H9 (cell line): ENCODE measurements around the gene CEP250. TPM values are rescaled to one million over a fixed set of nuclear protein-coding genes. Genes with fewer than 3 reads are reported as not detected.

Source experiments
- DNase-seq: peaks from one replicate; pipeline ENCODE4 v3.0.0-alpha.2; 2017
- H2AFZ ChIP-seq: one replicate; pipeline ENCODE4 v1.6.1; 2013; ENCODE audit warnings: mild to moderate bottlenecking, low read length, control low read depth, moderate library complexity
- H2AK5ac ChIP-seq: 2 replicates; pipeline ENCODE4 v1.6.1; 2013; ENCODE audit warnings: low read length, control low read depth, mixed read lengths; ENCODE audit not compliant: insufficient read length
- H2BK120ac ChIP-seq: one replicate; pipeline ENCODE4 v1.6.1; 2013; ENCODE audit warnings: low read depth, mild to moderate bottlenecking, low read length, control low read depth, inconsistent platforms; ENCODE audit not compliant: poor library complexity, severe bottlenecking
- H2BK12ac ChIP-seq: 2 replicates; pipeline ENCODE4 v1.6.1; 2013; ENCODE audit warnings: low read length, control low read depth, mixed read lengths, low read depth; ENCODE audit not compliant: insufficient read length
- H2BK15ac ChIP-seq: 2 replicates; pipeline ENCODE4 v1.6.1; 2013; ENCODE audit warnings: low read depth, low read length, control low read depth
- H2BK20ac ChIP-seq: one replicate; pipeline ENCODE4 v1.6.1; 2013; ENCODE audit warnings: low read depth, mild to moderate bottlenecking, low read length, control low read depth, inconsistent platforms; ENCODE audit not compliant: poor library complexity, severe bottlenecking
- H2BK5ac ChIP-seq: 2 replicates; pipeline ENCODE4 v1.6.1; 2013; ENCODE audit warnings: low read length, control low read depth, mixed read lengths; ENCODE audit not compliant: insufficient read length
- H3K14ac ChIP-seq: 2 replicates; pipeline ENCODE4 v1.6.1; 2013; ENCODE audit warnings: low read length, control low read depth; ENCODE audit not compliant: insufficient read depth
- H3K18ac ChIP-seq: 2 replicates; pipeline ENCODE4 v1.6.1; 2013; ENCODE audit warnings: low read depth, mild to moderate bottlenecking, mixed read lengths, low read length, control low read depth; ENCODE audit not compliant: insufficient read length
- H3K23ac ChIP-seq: 2 replicates; pipeline ENCODE4 v1.6.1; 2013; ENCODE audit warnings: low read length, control low read depth, mixed read lengths, low read depth; ENCODE audit not compliant: insufficient read length
- H3K23me2 ChIP-seq: 2 replicates; pipeline ENCODE4 v1.6.1; 2013; ENCODE audit warnings: low read depth, mild to moderate bottlenecking, mixed read lengths, low read length, control low read depth; ENCODE audit not compliant: insufficient read length, poor library complexity, severe bottlenecking
- H3K27ac ChIP-seq: 2 replicates; pipeline ENCODE4 v1.5.1; 2013; ENCODE audit warnings: low read length, control low read depth, mixed read lengths, low read depth; ENCODE audit not compliant: insufficient read length
- H3K27me3 ChIP-seq: 2 replicates; pipeline ENCODE4 v1.6.1; 2013; ENCODE audit warnings: low read length, control low read depth, inconsistent platforms; ENCODE audit not compliant: insufficient read depth
- H3K4ac ChIP-seq: 2 replicates; pipeline ENCODE4 v1.6.1; 2013; ENCODE audit warnings: low read depth, mild to moderate bottlenecking, control low read depth, inconsistent platforms, low read length, moderate library complexity
- H3K4me1 ChIP-seq: 2 replicates; pipeline ENCODE4 v1.6.1; 2013; ENCODE audit warnings: low read length, control low read depth, inconsistent platforms; ENCODE audit not compliant: insufficient read depth
- H3K4me2 ChIP-seq: 2 replicates; pipeline ENCODE4 v1.6.1; 2013; ENCODE audit warnings: low read length, control low read depth, mixed read lengths; ENCODE audit not compliant: insufficient read length, insufficient read depth
- H3K56ac ChIP-seq: 2 replicates; pipeline ENCODE4 v1.6.1; 2013; ENCODE audit warnings: low read depth, mild to moderate bottlenecking, mixed read lengths, low read length, control low read depth; ENCODE audit not compliant: insufficient read length
- H3K79me1 ChIP-seq: 2 replicates; pipeline ENCODE4 v1.6.1; 2013; ENCODE audit warnings: low read depth, mild to moderate bottlenecking, moderate library complexity, low read length, control low read depth, inconsistent platforms; ENCODE audit not compliant: insufficient read depth, poor library complexity, severe bottlenecking
- H3K79me2 ChIP-seq: 2 replicates; pipeline ENCODE4 v1.6.1; 2013; ENCODE audit warnings: low read length, control low read depth, inconsistent platforms; ENCODE audit not compliant: insufficient read depth
- H3K9ac ChIP-seq: 2 replicates; pipeline ENCODE4 v1.6.1; 2013; ENCODE audit warnings: low read length, control low read depth, mixed read lengths; ENCODE audit not compliant: insufficient read length; ENCODE audit errors: extremely low read depth
- H3K9me3 ChIP-seq: one replicate; pipeline ENCODE4 v1.6.1; 2013; ENCODE audit warnings: low read depth, low read length, inconsistent platforms; ENCODE audit not compliant: control insufficient read depth
- H3T11ph ChIP-seq: one replicate; pipeline ENCODE4 v1.6.1; 2013; ENCODE audit warnings: mild to moderate bottlenecking, low read length, control low read depth, inconsistent platforms
- H4K20me1 ChIP-seq: one replicate; pipeline ENCODE4 v1.6.1; 2013; ENCODE audit not compliant: control insufficient read depth, insufficient read length, insufficient read depth
- H4K5ac ChIP-seq: 2 replicates; pipeline ENCODE4 v1.6.1; 2013; ENCODE audit warnings: low read depth, mild to moderate bottlenecking, mixed read lengths, low read length, control low read depth; ENCODE audit not compliant: insufficient read length
- H4K8ac ChIP-seq: replicated peaks from 2 replicates; pipeline ENCODE4 v1.6.1; 2013; ENCODE audit warnings: low read length, control low read depth, mixed read lengths, low read depth; ENCODE audit not compliant: insufficient read length
- H4K91ac ChIP-seq: 2 replicates; pipeline ENCODE4 v1.6.1; 2013; ENCODE audit warnings: low read depth, mild to moderate bottlenecking, moderate library complexity, mixed read lengths, low read length, control low read depth; ENCODE audit not compliant: insufficient read length
- H3K27ac Mint-ChIP-seq, 3 experiments: 2 replicates in 2 of 3; 3 replicates in 1 of 3; pipeline ENCODE4 v1.8.0; 2020 to 2021; ENCODE audit warnings: mixed read lengths in 3 of 3, mild to moderate bottlenecking in 1 of 3, moderate library complexity in 1 of 3
- H3K27me3 Mint-ChIP-seq: 2 replicates; pipeline ENCODE4 v1.8.0; 2021; ENCODE audit warnings: low read depth, mild to moderate bottlenecking, moderate library complexity, mixed read lengths
- H3K36me3 Mint-ChIP-seq, 3 experiments: 2 replicates in 2 of 3; 3 replicates in 1 of 3; pipeline ENCODE4 v1.8.0; 2020 to 2021; ENCODE audit warnings: low read depth in 3 of 3, mixed read lengths in 3 of 3; ENCODE audit not compliant: insufficient read depth in 1 of 3
- H3K4me1 Mint-ChIP-seq, 2 experiments: 2 replicates each; pipeline ENCODE4 v1.8.0; 2020; ENCODE audit warnings: mixed read lengths in 2 of 2
- H3K4me3 Mint-ChIP-seq, 2 experiments: 2 replicates in 1 of 2; 3 replicates in 1 of 2; pipeline ENCODE4 v1.8.0; 2020 to 2021; ENCODE audit warnings: mild to moderate bottlenecking in 2 of 2, mixed read lengths in 2 of 2, moderate library complexity in 1 of 2
- H3K9me3 Mint-ChIP-seq, 2 experiments: 2 replicates in 1 of 2; 3 replicates in 1 of 2; pipeline ENCODE4 v1.8.0; 2020; ENCODE audit warnings: mild to moderate bottlenecking in 2 of 2, mixed read lengths in 2 of 2, moderate library complexity in 1 of 2
- WGBS: extraction: QIAGEN DNeasy Blood & Tissue Kit; methylation state at CpG from one replicate; pipeline ENCODE4 v1.1.7; 2013; ENCODE audit warnings: missing lambda C conversion rate, low lambda C conversion rate, mixed read lengths; ENCODE audit not compliant: insufficient read length; ENCODE audit errors: extremely low coverage; 5-methylcytosine and 5-hydroxymethylcytosine counted together
- total RNA-seq: library from RNA; stranded (reverse); gene quantifications from 2 replicates; pipeline ENCODE4 v1.2.1, GENCODE V29; 2021
- TF ChIP-seq, protein P1 (sequence below): fragments of 200-600 bp; sonication (generic); conservative IDR thresholded peaks from 3 replicates; pipeline ENCODE4 v1.8.0; 2021; ENCODE audit warnings: antibody characterized with exemption, mild to moderate bottlenecking

Gene CEP250
- total RNA-seq, 1 experiment from 2014 or later: 29.8 TPM

DNA sequence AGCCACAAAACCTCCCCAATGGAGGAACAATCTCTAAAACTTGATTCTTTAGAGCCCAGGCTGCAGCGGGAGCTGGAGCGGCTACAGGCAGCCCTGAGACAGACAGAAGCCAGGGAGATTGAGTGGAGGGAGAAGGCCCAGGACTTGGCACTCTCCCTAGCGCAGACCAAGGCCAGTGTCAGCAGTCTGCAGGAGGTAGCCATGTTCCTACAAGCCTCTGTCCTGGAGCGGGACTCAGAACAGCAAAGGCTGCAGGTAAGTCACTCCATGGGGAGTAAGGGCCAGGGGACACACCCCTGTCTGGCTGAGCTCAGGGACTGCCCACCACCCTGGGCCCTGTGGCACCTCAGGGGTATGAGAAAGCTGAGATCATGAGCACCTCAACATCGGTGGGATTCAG is 49.4 kb downstream of the CEP250 start:
- no peak overlapping the region for H2AK5ac ChIP-seq
- no peak overlapping the region for H4K8ac ChIP-seq
- H4K20me1 ChIP-seq: no peaks in the 10 kb centered on the region
- H3K14ac ChIP-seq: no peak overlapping the region
- TF ChIP-seq, protein P1, sequence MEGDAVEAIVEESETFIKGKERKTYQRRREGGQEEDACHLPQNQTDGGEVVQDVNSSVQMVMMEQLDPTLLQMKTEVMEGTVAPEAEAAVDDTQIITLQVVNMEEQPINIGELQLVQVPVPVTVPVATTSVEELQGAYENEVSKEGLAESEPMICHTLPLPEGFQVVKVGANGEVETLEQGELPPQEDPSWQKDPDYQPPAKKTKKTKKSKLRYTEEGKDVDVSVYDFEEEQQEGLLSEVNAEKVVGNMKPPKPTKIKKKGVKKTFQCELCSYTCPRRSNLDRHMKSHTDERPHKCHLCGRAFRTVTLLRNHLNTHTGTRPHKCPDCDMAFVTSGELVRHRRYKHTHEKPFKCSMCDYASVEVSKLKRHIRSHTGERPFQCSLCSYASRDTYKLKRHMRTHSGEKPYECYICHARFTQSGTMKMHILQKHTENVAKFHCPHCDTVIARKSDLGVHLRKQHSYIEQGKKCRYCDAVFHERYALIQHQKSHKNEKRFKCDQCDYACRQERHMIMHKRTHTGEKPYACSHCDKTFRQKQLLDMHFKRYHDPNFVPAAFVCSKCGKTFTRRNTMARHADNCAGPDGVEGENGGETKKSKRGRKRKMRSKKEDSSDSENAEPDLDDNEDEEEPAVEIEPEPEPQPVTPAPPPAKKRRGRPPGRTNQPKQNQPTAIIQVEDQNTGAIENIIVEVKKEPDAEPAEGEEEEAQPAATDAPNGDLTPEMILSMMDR: no peak
- no peaks in the 10 kb centered on the region for H3K27me3 ChIP-seq
- Mint-ChIP-seq H3K4me3 (no peak overlapping the region), H3K27ac (no peak overlapping the region), H3K4me1 (no peaks in the 10 kb centered on the region), H3K9me3 (no peaks in the 10 kb centered on the region), H3K27me3 (no peaks in the 10 kb centered on the region), H3K36me3 (peaks cover 30 to 77% (median 75%) of the 10 kb centered on the region in 3 experiments)
- H2BK5ac ChIP-seq: no peak overlapping the region
- WGBS: no CpG with 5 or more reads among the region's 5 CpGs
- no peaks in the 10 kb centered on the region for H3K4me1 ChIP-seq
- H2BK15ac ChIP-seq: no peak overlapping the region
- H3K18ac ChIP-seq: no peak overlapping the region
- no peak overlapping the region for H2BK20ac ChIP-seq
- H3K79me1 ChIP-seq: no peaks in the 10 kb centered on the region
- no peaks in the 10 kb centered on the region for H3K23me2 ChIP-seq
- H4K91ac ChIP-seq: no peak overlapping the region
- H3K79me2 ChIP-seq: no peaks in the 10 kb centered on the region
- no peak overlapping the region for H3K9ac ChIP-seq
- H3K56ac ChIP-seq: no peak overlapping the region
- H3K27ac ChIP-seq: no peak overlapping the region
- H2AFZ ChIP-seq: no peak overlapping the region
- no peak overlapping the region for H3T11ph ChIP-seq
- DNase-seq: no peak
- no peak overlapping the region for H3K4me2 ChIP-seq
- no peak overlapping the region for H2BK12ac ChIP-seq
- H3K23ac ChIP-seq: no peak overlapping the region
- H2BK120ac ChIP-seq: no peak overlapping the region
- no peak overlapping the region for H3K4ac ChIP-seq
- no peaks in the 10 kb centered on the region for H3K9me3 ChIP-seq
- H4K5ac ChIP-seq: no peak overlapping the region
